ENCODE measurements around the gene LIPT2.

The LIPT2 gene

DNA sequence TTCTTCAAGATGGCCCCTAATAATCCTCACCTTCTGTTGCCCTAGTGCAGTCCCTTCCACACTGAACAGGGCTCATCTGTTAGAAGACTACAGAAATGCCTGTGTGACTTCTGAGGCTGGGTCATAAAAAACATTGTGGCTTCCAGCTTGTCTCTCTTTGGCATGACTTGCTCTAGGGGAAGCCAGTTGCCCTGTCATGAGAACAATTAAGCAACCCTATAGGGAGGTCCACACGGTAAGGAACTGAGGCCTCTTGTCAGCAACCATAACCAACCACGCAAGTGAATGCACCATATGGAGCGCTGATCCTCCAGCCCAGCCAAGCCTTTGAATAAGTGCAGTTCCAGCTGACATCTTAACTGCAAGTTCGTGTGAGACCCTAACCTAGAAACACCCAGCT, 2.6 kb downstream of the LIPT2 start:
- H4K91ac ChIP-seq (ENCODE audit: low read depth, low read length) = no peak overlapping the region
- H3K36me3 ChIP-seq (ENCODE audit: control insufficient read depth in 1 of 2, insufficient read depth in 2 of 2, low read length in 2 of 2) = no peaks in the 10 kb centered on the region
- H2AK5ac ChIP-seq (ENCODE audit: low read length) = no peak overlapping the region
- no peak overlapping the region for H3K4me3 ChIP-seq (ENCODE audit: low read depth, low read length)
- H3K79me2 ChIP-seq (ENCODE audit: control insufficient read depth, insufficient read depth, low read length, poor library complexity) = peaks cover 4% of the 10 kb centered on the region
- no peak overlapping the region for H3K9ac ChIP-seq (ENCODE audit: low read length)
- H3K14ac ChIP-seq (ENCODE audit: low read length) = no peak overlapping the region
- H3K23ac ChIP-seq (ENCODE audit: low read length) = no peak overlapping the region
- no peak overlapping the region for H3K4ac ChIP-seq (ENCODE audit: low read depth, low read length)
- no peak overlapping the region for H3K4me2 ChIP-seq (ENCODE audit: low read length)
- H3K79me1 ChIP-seq (ENCODE audit: low read length) = peaks cover 6% of the 10 kb centered on the region
- H3K9me3 ChIP-seq (ENCODE audit: insufficient read depth, low read depth, low read length) = no peaks in the 10 kb centered on the region
- no peaks in the 10 kb centered on the region for H3K27me3 ChIP-seq (ENCODE audit: insufficient read depth, low read length)
- no peak overlapping the region for H4K12ac ChIP-seq (ENCODE audit: low read depth, low read length)
- no peak overlapping the region for H2BK5ac ChIP-seq (ENCODE audit: low read depth, low read length, poor library complexity)
- H4K8ac ChIP-seq (ENCODE audit: low read depth, low read length) = no peak overlapping the region
- H3K27ac ChIP-seq (ENCODE audit: low read depth, low read length) = no peak overlapping the region
- no peak for DNase-seq
- WGBS (ENCODE audit: extremely low coverage, insufficient coverage, insufficient read length) = no CpG with 5 or more reads among the region's 4 CpGs
- H2AFZ ChIP-seq (ENCODE audit: insufficient read depth, low read length, poor library complexity) = no peak overlapping the region
- H3K4me1 ChIP-seq (ENCODE audit: control insufficient read depth in 1 of 2, insufficient read depth in 2 of 2, low read length in 2 of 2) = peaks cover 5 to 8% of the 10 kb centered on the region in 2 experiments
- H3K18ac ChIP-seq (ENCODE audit: low read length) = no peak overlapping the region
- H2BK12ac ChIP-seq (ENCODE audit: low read length) = peak overlapping the region; percentile 16
- no peak overlapping the region for H2BK120ac ChIP-seq (ENCODE audit: insufficient read depth, low read length, poor library complexity)

GRCh38 chr11:74487875-74488274, 5.6 kb downstream of the LIPT2 start:
- no peak overlapping the region for H2AK5ac ChIP-seq (ENCODE audit: low read length)
- no peak overlapping the region for H2AFZ ChIP-seq (ENCODE audit: insufficient read depth, low read length, poor library complexity)
- no peak overlapping the region for H3K4me3 ChIP-seq (ENCODE audit: low read depth, low read length)

GRCh38 chr11:74485868-74486267, 7.7 kb downstream of the LIPT2 start:
- Histone ChIP-seq H2AFZ (ENCODE audit: insufficient read depth, low read length, poor library complexity) (no peak overlapping the region), H2BK12ac (ENCODE audit: low read length) (no peak overlapping the region), H3K4me3 (ENCODE audit: low read depth, low read length) (no peak overlapping the region), H3K9ac (ENCODE audit: low read length) (no peak overlapping the region), H3K79me1 (ENCODE audit: low read length) (peaks cover 2% of the 10 kb centered on the region), H3K23ac (ENCODE audit: low read length) (no peak overlapping the region), H3K14ac (ENCODE audit: low read length) (no peak overlapping the region), H3K18ac (ENCODE audit: low read length) (no peak overlapping the region), H3K4ac (ENCODE audit: low read depth, low read length) (no peak overlapping the region), H3K27ac (ENCODE audit: low read depth, low read length) (no peak overlapping the region), H3K36me3 (ENCODE audit: control insufficient read depth in 1 of 2, insufficient read depth in 2 of 2, low read length in 2 of 2) (no peaks in the 10 kb centered on the region), H3K4me1 (ENCODE audit: control insufficient read depth in 1 of 2, insufficient read depth in 2 of 2, low read length in 2 of 2) (no peaks in the 10 kb centered on the region), H3K27me3 (ENCODE audit: insufficient read depth, low read length) (no peaks in the 10 kb centered on the region), H4K12ac (ENCODE audit: low read depth, low read length) (no peak overlapping the region), H3K79me2 (ENCODE audit: control insufficient read depth, insufficient read depth, low read length, poor library complexity) (no peaks in the 10 kb centered on the region), H4K91ac (ENCODE audit: low read depth, low read length) (no peak overlapping the region), H3K9me3 (ENCODE audit: insufficient read depth, low read depth, low read length) (no peaks in the 10 kb centered on the region), H4K8ac (ENCODE audit: low read depth, low read length) (no peak overlapping the region), H2AK5ac (ENCODE audit: low read length) (no peak overlapping the region), H3K4me2 (ENCODE audit: low read length) (no peak overlapping the region), H2BK5ac (ENCODE audit: low read depth, low read length, poor library complexity) (no peak overlapping the region), H2BK120ac (ENCODE audit: insufficient read depth, low read length, poor library complexity) (no peak overlapping the region)
- WGBS (ENCODE audit: extremely low coverage, insufficient coverage, insufficient read length) = no CpG with 5 or more reads among the region's 2 CpGs
- DNase-seq = no peak

More at GRCh38 chr11:74487875-74488274, 5.6 kb downstream of the LIPT2 start:
- DNase-seq = peak; percentile 27 to 58
- H3K23ac ChIP-seq (ENCODE audit: low read length) = no peak overlapping the region
- H3K79me2 ChIP-seq (ENCODE audit: control insufficient read depth, insufficient read depth, low read length, poor library complexity) = no peaks in the 10 kb centered on the region
- no peak overlapping the region for H3K27ac ChIP-seq (ENCODE audit: low read depth, low read length)
- H3K4me2 ChIP-seq (ENCODE audit: low read length) = no peak overlapping the region
- H3K4me1 ChIP-seq (ENCODE audit: control insufficient read depth in 1 of 2, insufficient read depth in 2 of 2, low read length in 2 of 2) = peaks cover 5% of the 10 kb centered on the region in 2 experiments
- no peak overlapping the region for H3K9ac ChIP-seq (ENCODE audit: low read length)
- H4K8ac ChIP-seq (ENCODE audit: low read depth, low read length) = no peak overlapping the region
- no peak overlapping the region for H2BK12ac ChIP-seq (ENCODE audit: low read length)
- no peak overlapping the region for H3K14ac ChIP-seq (ENCODE audit: low read length)
- H4K12ac ChIP-seq (ENCODE audit: low read depth, low read length) = no peak overlapping the region
- no peaks in the 10 kb centered on the region for H3K27me3 ChIP-seq (ENCODE audit: insufficient read depth, low read length)
- H3K79me1 ChIP-seq (ENCODE audit: low read length) = peaks cover 2% of the 10 kb centered on the region
- no peak overlapping the region for H3K18ac ChIP-seq (ENCODE audit: low read length)
- peak overlapping the region; percentile 28 for H4K91ac ChIP-seq (ENCODE audit: low read depth, low read length)
- H3K4ac ChIP-seq (ENCODE audit: low read depth, low read length) = no peak overlapping the region
- no CpG with 5 or more reads among the region's 1 CpG for WGBS (ENCODE audit: extremely low coverage, insufficient coverage, insufficient read length)
- no peaks in the 10 kb centered on the region for H3K36me3 ChIP-seq (ENCODE audit: control insufficient read depth in 1 of 2, insufficient read depth in 2 of 2, low read length in 2 of 2)
- H2BK5ac ChIP-seq (ENCODE audit: low read depth, low read length, poor library complexity) = no peak overlapping the region
- H2BK120ac ChIP-seq (ENCODE audit: insufficient read depth, low read length, poor library complexity) = no peak overlapping the region
- H3K9me3 ChIP-seq (ENCODE audit: insufficient read depth, low read depth, low read length) = no peaks in the 10 kb centered on the region

DNA sequence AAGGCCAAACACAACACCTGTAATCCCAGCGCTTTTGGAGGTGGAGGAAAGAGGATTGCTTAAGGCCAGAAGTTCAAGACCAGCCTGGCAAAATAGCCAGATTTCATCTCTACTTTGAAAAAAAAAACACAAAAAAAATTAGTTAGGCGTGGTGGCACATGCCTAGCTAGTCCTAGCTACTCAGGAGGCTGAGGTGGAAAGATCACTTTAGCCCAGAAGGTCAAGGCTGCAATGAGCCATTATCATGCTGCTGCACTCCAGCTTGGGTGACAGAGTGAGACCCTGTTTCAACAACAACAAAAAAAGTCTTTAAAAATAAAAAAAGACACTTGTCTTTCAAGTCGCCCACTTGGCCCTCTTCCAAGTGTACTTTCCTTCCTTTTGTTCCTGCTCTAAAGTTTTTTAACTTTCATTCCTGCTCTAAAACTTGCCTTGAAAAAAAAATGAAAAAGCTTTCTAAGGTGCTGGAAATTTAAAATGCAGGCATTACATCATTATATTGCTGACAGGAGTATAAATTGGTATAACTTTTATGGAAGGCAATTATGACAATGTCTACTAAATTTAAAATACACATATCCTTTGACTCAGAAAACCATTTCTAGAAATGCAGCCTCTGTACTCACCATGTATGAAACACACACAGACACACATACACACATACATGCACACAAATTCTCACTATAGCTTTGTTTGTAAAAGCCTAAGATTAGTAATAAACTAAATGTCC, 12.7 kb downstream of the LIPT2 start:
- Histone ChIP-seq H3K4me3 (ENCODE audit: low read depth, low read length) (no peak overlapping the region), H2AFZ (ENCODE audit: insufficient read depth, low read length, poor library complexity) (no peak overlapping the region), H3K79me1 (ENCODE audit: low read length) (no peaks in the 10 kb centered on the region), H3K9me3 (ENCODE audit: insufficient read depth, low read depth, low read length) (no peaks in the 10 kb centered on the region), H2BK5ac (ENCODE audit: low read depth, low read length, poor library complexity) (no peak overlapping the region), H3K27ac (ENCODE audit: low read depth, low read length) (no peak overlapping the region), H3K79me2 (ENCODE audit: control insufficient read depth, insufficient read depth, low read length, poor library complexity) (no peaks in the 10 kb centered on the region), H3K4me1 (ENCODE audit: control insufficient read depth in 1 of 2, insufficient read depth in 2 of 2, low read length in 2 of 2) (no peaks in the 10 kb centered on the region), H3K36me3 (ENCODE audit: control insufficient read depth in 1 of 2, insufficient read depth in 2 of 2, low read length in 2 of 2) (no peaks in the 10 kb centered on the region), H3K9ac (ENCODE audit: low read length) (no peak overlapping the region), H3K27me3 (ENCODE audit: insufficient read depth, low read length) (no peaks in the 10 kb centered on the region), H4K12ac (ENCODE audit: low read depth, low read length) (no peak overlapping the region), H4K8ac (ENCODE audit: low read depth, low read length) (no peak overlapping the region), H3K23ac (ENCODE audit: low read length) (no peak overlapping the region), H2AK5ac (ENCODE audit: low read length) (no peak overlapping the region), H3K4ac (ENCODE audit: low read depth, low read length) (no peak overlapping the region), H2BK12ac (ENCODE audit: low read length) (no peak overlapping the region), H3K14ac (ENCODE audit: low read length) (no peak overlapping the region), H2BK120ac (ENCODE audit: insufficient read depth, low read length, poor library complexity) (no peak overlapping the region), H3K4me2 (ENCODE audit: low read length) (no peak overlapping the region), H3K18ac (ENCODE audit: low read length) (no peak overlapping the region), H4K91ac (ENCODE audit: low read depth, low read length) (no peak overlapping the region)
- no CpG with 5 or more reads among the region's 3 CpGs for WGBS (ENCODE audit: extremely low coverage, insufficient coverage, insufficient read length)
- DNase-seq = no peak

All from trophoblast cell (in vitro differentiated cells and primary cell).